ENCODE data around the gene C2CD3.

Gene C2CD3

GRCh38 chr11:73976451-73977151 lies 194.2 kb downstream of the C2CD3 start:
- FAIRE-seq: no peak

DNA sequence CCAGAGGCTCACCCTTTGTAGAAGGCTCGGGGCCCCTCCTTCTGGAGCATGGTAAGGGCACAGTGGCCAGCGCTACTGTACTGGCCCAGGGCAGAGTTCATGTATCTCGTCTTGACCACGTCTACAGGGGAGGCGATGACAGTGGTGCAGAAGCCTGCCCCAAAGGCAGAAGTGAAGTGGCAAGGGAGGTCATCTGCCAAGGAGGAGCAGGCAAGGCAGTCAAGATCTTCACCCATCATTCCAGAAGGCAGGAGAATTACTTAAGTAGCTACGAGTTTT lies 195.4 kb downstream of the C2CD3 start:
- FAIRE-seq: no peak

DNA sequence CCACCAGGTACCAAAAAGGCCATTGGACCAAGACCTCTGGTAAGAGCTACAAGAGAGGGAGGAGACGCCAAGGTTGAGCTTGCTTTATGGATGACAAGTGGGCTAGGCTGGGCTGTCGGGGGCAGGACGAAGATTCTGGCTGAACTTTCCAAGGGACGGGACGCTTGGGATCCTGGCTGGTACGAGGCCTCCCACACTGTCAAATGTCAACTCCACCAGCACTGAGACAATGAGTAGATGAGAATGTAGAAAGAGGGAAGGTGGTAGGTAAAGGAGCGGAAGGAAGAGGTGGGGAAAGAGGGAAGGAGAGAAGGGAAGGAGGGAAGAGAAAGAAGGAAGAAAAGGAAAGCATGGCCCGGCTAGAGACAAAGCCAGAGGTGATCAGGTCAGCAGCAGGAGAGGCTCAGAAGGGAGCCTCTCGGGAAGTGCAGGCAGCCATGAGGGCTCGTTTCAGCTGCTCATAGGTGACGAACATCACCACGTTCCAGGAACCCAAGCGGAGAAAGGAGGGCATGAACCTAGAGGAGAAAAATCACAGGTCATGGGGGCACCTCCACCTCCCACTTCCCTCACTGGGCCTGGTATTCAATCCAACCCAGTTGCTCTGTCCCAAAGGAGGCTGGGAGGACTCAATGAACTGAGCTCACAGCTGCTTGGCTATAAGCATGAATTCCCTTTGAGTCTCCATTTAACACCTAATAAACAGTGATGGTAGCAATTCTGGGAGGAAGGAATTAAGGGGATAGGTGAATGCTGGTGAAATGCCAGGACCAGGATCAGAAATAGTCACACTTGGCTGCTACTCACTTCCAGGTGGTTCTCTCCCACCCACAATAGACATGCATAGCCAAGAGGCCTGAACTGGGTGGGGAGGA lies 196.0 kb downstream of the C2CD3 start:
- no peak for FAIRE-seq

DNA sequence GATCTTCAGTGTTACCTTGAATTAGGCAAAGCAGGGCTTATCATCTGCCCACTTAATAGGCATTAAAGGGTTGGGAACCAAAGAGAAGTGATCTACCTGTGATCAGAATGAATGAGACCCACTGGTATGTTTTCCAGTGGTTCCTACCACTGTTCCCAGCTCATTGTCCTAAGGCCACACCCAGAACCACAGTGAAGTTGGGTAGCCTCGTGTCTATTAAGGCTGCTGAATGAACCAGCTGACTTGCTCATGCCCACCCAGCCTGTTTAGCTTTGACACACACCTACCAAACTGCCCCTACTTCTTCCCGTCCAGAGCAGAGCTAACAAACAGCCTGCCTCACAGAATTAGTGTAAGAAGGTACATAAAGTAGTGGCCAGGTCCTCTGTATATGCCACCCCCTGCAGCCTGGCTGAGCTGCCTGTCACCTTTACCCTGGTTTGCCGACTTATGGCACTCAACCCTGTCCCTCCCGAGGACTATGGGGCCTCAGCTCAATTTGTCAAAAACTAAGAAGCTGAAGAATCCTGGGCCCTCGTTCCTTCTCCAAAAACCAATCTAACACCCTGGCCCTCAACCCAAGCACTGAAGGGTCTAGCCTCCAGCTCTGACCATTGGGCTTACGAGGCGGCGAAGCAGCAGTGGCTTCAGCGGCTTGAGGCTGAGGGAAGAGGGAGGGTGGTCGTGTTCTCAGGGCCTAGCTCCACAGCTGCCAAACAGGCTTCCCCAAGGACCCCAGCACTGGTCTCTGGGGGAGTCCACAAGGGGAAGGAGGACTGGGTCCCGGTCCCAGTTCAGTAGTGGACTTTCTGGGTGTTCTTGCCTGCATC lies 198.0 kb downstream of the C2CD3 start:
- FAIRE-seq: no peak

GRCh38 chr11:73972187-73972586 lies 198.6 kb downstream of the C2CD3 start:
- no peak for FAIRE-seq

DNA sequence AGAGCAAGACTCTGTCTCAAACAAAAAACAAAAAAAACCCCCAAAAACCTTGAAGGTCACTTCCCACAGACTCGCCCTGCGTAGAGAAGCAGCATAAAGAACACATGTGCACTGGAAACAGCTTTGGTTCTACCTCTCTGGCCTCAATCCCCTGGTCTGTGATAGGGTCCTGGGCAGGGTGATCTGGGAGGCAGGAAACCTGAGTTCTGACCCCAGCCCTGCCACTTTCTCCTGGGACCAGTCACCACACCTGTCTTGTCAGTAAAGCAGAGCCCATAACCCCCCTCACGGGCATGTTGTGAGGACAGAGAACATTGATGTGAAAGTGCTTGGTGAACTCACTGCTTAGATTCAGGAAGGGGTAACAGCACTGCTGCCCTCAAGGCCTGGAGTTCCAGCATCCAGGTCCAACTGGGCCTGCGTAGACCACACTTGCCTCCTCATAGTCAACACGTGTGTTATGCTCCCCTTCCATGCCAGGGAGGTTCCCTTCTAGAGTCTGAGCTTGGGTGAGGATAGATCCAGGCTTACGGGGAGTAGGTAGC lies 199.6 kb downstream of the C2CD3 start:
- no peak for FAIRE-seq

DNA sequence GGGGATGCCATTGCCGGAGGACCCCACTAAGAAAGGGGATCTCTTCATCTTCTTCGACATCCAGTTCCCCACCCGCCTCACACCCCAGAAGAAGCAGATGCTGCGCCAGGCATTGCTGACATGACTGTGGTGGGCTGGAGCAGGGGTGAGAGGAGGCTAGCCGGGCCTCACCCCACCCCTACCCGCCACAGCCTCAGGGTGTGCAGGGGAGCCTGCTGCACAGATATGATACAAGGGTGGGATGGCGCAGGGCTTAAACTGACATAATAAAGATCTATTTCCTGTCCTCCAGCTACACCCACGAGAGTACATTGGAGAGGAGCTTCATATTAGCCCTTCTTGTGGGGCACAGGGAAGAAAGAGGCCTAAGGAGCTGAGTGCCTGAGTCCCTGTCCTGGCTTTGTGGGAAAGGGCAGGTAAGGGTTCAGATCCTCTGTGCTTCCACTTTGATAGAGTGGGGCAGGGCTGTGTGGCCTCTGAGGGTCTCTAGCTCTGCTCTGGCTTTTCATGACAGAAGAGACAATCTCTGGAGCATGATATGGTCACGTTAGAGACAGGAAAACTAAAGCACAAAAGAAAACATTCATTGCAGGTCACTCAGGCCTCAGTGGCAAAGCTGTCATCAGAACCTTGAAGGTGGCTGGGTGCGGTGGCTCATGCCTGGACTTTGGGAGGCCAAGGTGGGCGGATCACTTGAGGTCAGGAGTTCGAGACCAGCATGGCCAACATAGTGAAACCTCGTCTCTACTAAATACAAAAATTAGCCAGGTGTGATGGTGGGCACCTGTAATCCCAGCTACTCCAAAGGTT lies 200.6 kb downstream of the C2CD3 start:
- no peak for FAIRE-seq

- FAIRE-seq: no peak
Observed at GRCh38 chr11:73969091-73969490, 201.7 kb downstream of the C2CD3 start.

DNA sequence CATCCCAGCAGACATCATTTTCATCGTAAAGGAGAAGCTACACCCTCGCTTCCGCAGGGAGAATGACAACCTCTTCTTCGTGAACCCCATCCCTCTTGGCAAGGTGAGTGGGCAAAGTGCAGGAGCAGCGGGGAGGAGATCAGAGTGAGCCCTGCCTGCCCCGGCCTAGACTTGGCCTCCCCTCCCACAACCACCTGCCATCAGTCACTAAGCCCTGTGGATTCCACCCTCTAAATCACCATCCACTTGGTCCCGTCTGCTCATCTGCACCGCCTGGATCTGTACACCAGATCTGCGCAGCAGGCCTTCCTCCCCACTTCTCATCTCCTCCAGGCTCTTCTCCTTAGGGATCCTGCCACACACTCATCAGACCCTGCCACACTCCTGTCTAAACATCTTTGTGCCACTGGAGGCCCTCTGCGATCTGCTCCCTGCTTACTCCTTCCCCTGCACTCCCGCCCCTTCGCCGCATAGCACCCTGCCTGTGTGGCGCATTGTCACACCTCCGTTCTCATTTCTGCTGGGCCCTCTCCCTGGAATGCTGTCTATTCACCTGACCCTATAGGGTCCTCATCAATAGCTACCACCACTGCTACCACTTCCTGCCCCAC lies 202.3 kb downstream of the C2CD3 start:
- FAIRE-seq: no peak

- FAIRE-seq: no peak
Observed at GRCh38 chr11:73965764-73966121, 205.1 kb downstream of the C2CD3 start.

- no peak for FAIRE-seq
Observed at GRCh38 chr11:73965076-73965763, 205.6 kb downstream of the C2CD3 start.

- no peak for FAIRE-seq
Observed at GRCh38 chr11:73963861-73964260, 206.9 kb downstream of the C2CD3 start.

All from TTC549 (cell line).